ENCODE data around the gene TMEM117. TPM values are rescaled to one million over a fixed set of nuclear protein-coding genes. Genes with fewer than 3 reads are reported as not detected.

Gene TMEM117
- total and polyA plus RNA-seq, 12 donors: 4.0 to 8.5 (median 7.1) TPM

- intact Hi-C loops (cut with DNase I): no loop called here
- no peaks in the 10 kb centered on the region for H3K9me3 ChIP-seq
- WGBS, 2 donors: 84 to 89% methylated on average over 1 of the region's 1 CpG
- H3K4me3 ChIP-seq: no peak overlapping the region
- no peak overlapping the region for H3K27ac ChIP-seq
- DNase-seq: no peak
- no peak for ATAC-seq
- H3K36me3 ChIP-seq: peaks cover 0 to 7% (median 0%) of the 10 kb centered on the region in 9 donors
- no peak for TF ChIP-seq CTCF (IDR thresholded peaks at IDR 0.05)
- no peaks in the 10 kb centered on the region for H3K27me3 ChIP-seq
- no peaks in the 10 kb centered on the region for H3K4me1 ChIP-seq
Observed at GRCh38 chr12:43945983-43946382, 110.1 kb downstream of the TMEM117 start.

GRCh38 chr12:43951286-43951685 lies 115.4 kb downstream of the TMEM117 start:
- Histone ChIP-seq H3K27ac (no peak overlapping the region), H3K27me3 (no peaks in the 10 kb centered on the region), H3K4me1 (no peaks in the 10 kb centered on the region), H3K4me3 (no peak overlapping the region), H3K36me3 (peaks cover 0 to 7% (median 0%) of the 10 kb centered on the region in 9 donors), H3K9me3 (no peaks in the 10 kb centered on the region)
- no peak for ATAC-seq
- TF ChIP-seq CTCF (IDR thresholded peaks at IDR 0.05): no peak
- no peak for DNase-seq
- WGBS, 2 donors: 92% methylated on average over 6 of the region's 6 CpGs
- intact Hi-C loops (cut with DNase I): loop anchor here in 1 of 10 donors (10.0 kb wide), 1 partner anchor 974 kb away; no protein-coding TSS in a partner anchor

GRCh38 chr12:43957732-43958372 lies 122.0 kb downstream of the TMEM117 start:
- Histone ChIP-seq H3K27me3 (no peaks in the 10 kb centered on the region), H3K4me1 (peaks cover 0 to 10% (median 0%) of the 10 kb centered on the region in 9 donors), H3K4me3 (no peak overlapping the region), H3K36me3 (no peaks in the 10 kb centered on the region), H3K27ac (no peak overlapping the region), H3K9me3 (no peaks in the 10 kb centered on the region)
- WGBS, 2 donors: 39 to 42% methylated on average over 2 of the region's 2 CpGs
- peak in 7 of 9 donors; percentile 37 to 68 (median 61) for TF ChIP-seq CTCF (IDR thresholded peaks at IDR 0.05)
- DNase-seq (peak in 1 of 2 donors; percentile 12), ATAC-seq (peak in 3 of 8 donors; percentile 73 to 83 (median 73))
- intact Hi-C loops (cut with DNase I): loop anchor here in 6 of 10 donors (2.0 to 10.0 kb wide), 4 partner anchors 967 to 974 kb away; no protein-coding TSS in a partner anchor

- intact Hi-C loops (cut with DNase I): no loop called here
- peaks cover 0 to 5% (median 0%) of the 10 kb centered on the region in 11 donors for H3K9me3 ChIP-seq
- TF ChIP-seq CTCF (IDR thresholded peaks at IDR 0.05): no peak
- H3K4me1 ChIP-seq: peaks cover 0 to 4% (median 0%) of the 10 kb centered on the region in 9 donors
- H3K27me3 ChIP-seq: no peaks in the 10 kb centered on the region
- H3K27ac ChIP-seq: no peak overlapping the region
- no peaks in the 10 kb centered on the region for H3K36me3 ChIP-seq
- DNase-seq: no peak
- no peak overlapping the region for H3K4me3 ChIP-seq
- WGBS, 2 donors: 75 to 95% methylated on average over 2 of the region's 2 CpGs
- ATAC-seq: no peak
Observed at GRCh38 chr12:43964033-43964432, 128.2 kb downstream of the TMEM117 start.

All from heart right ventricle (tissue), 16 donors.